ENCODE data around the gene AKR1A1. TPM values are rescaled to one million over a fixed set of nuclear protein-coding genes. Genes with fewer than 3 reads are reported as not detected.

The AKR1A1 gene
- total and polyA plus RNA-seq, 2 of the 8 experiments (the other 6 are each of a cell fraction or from before 2014, with no cell fraction given): 344 to 435 TPM

- WGBS, 2 experiments (ENCODE audit: extremely low coverage in 1 of 2, insufficient coverage in 1 of 2, insufficient read length in 1 of 2, insufficient replicate concordance in 2 of 2, low coverage in 1 of 2, low lambda C conversion rate in 2 of 2, missing lambda C conversion rate in 1 of 2): 74% methylated on average over 4 of the region's 4 CpGs; no CpG with 5 or more reads in 1 of the 2 experiments
- Histone ChIP-seq H2BK120ac (replicated peaks; ENCODE audit: low read depth, low read length) (no peak overlapping the region), H2AFZ (ENCODE audit: low read length) (0 out of 2 replicates have a peak overlapping the region, but pooled peaks have one; percentile 10), H2BK5ac (ENCODE audit: low read depth, low read length) (no peak overlapping the region), H3K79me1 (ENCODE audit: low read depth, low read length) (no peaks in the 10 kb centered on the region), H3K14ac (ENCODE audit: insufficient read length) (no peak overlapping the region), H2BK20ac (ENCODE audit: low read length) (no peak overlapping the region), H2AK5ac (ENCODE audit: low read depth, low read length) (no peak overlapping the region), H3K23ac (ENCODE audit: insufficient read length) (no peak overlapping the region), H3K4ac (replicated peaks; ENCODE audit: insufficient read length, low read depth, low read length) (no peak overlapping the region), H4K5ac (ENCODE audit: insufficient read length, low read depth, low read length) (no peak overlapping the region), H3K23me2 (ENCODE audit: low read depth, low read length) (no peaks in the 10 kb centered on the region), H3K9me3 (ENCODE audit: insufficient read depth in 2 of 2, low read depth in 1 of 2, low read length in 1 of 2) (no peaks in the 10 kb centered on the region), H3K18ac (ENCODE audit: extremely low read depth, low read length) (no peak overlapping the region), H3K27ac (ENCODE audit: low read depth, low read length) (no peak overlapping the region), H2BK15ac (ENCODE audit: low read length) (no peak overlapping the region), H3K9ac (replicated peaks in 1 of 4; ENCODE audit: extremely low read depth in 1 of 4, low read depth in 3 of 4, low read length in 3 of 4) (no peak overlapping the region; a peak in 1 of 7 replicates), H3K4me2 (ENCODE audit: insufficient read depth in 1 of 2, low read depth in 2 of 2, low read length in 2 of 2) (no peak overlapping the region), H3K36me3 (ENCODE audit: control insufficient read depth in 2 of 4, insufficient read depth in 4 of 4, low read length in 3 of 4) (no peaks in the 10 kb centered on the region), H3K27me3 (replicated peaks in 1 of 4; ENCODE audit: control insufficient read depth in 3 of 4, extremely low read depth in 1 of 4, insufficient read depth in 3 of 4, low read length in 3 of 4) (no peaks in the 10 kb centered on the region), H3K4me1 (replicated peaks in 1 of 4; ENCODE audit: control insufficient read depth in 3 of 4, insufficient read depth in 4 of 4, low read length in 3 of 4) (no peaks in the 10 kb centered on the region), H3K56ac (replicated peaks; ENCODE audit: insufficient read length, low read depth, low read length) (no peak overlapping the region), H4K91ac (replicated peaks; ENCODE audit: insufficient read length, low read length) (no peak overlapping the region), H4K20me1 (replicated peaks in 1 of 2; ENCODE audit: control insufficient read depth in 1 of 2, insufficient read depth in 2 of 2, low read length in 2 of 2) (no peaks in the 10 kb centered on the region), H2BK12ac (ENCODE audit: low read depth, low read length) (no peak overlapping the region), H4K8ac (ENCODE audit: extremely low read depth, insufficient read depth, low read length) (no peak overlapping the region), H3K4me3 (ENCODE audit: extremely low read depth in 1 of 4, insufficient read depth in 2 of 4, low read depth in 3 of 4, low read length in 4 of 4) (no peak overlapping the region), H3K79me2 (ENCODE audit: control insufficient read depth in 1 of 2, insufficient read depth in 2 of 2, low read length in 2 of 2) (no peaks in the 10 kb centered on the region)
- ChIA-PET POLR2A (ENCODE audit: partially characterized antibody) (interaction anchor here (1.0 to 35.7 kb wide), 8 partner anchors 8 to 49 kb away, joined by 3 to 741 read pairs (median 5); partner anchors contain the start of genes AKR1A1, NASP and PRDX1), CTCF (ENCODE audit: partially characterized antibody) (interaction anchor here (0.7 to 2.0 kb wide), 5 partner anchors 24 to 176 kb away, joined by 3 to 9 read pairs (median 4); no protein-coding TSS in a partner anchor)
- DNase-seq (ENCODE audit: low read depth in 1 of 2, low spot score in 2 of 2) (no peak), FAIRE-seq (no peak)
- TF ChIP-seq ASH2L (IDR thresholded peaks at IDR 0.05; ENCODE audit: low read length) (no peak), TAF7 (optimal IDR thresholded peaks at IDR 0.05; ENCODE audit: borderline replicate concordance, low read depth, low read length) (no peak), JUN (IDR thresholded peaks at IDR 0.05; ENCODE audit: low read depth, low read length) (no peak), CBX8 (IDR thresholded peaks at IDR 0.05; ENCODE audit: borderline replicate concordance, low read depth, low read length) (no peak), RNF2 (IDR thresholded peaks at IDR 0.05; ENCODE audit: borderline replicate concordance, low read depth, low read length, missing control alignments, poor library complexity, severe bottlenecking) (no peak), POLR2AphosphoS5 (IDR thresholded peaks at IDR 0.05; ENCODE audit: low read depth, low read length) (no peak), SP1 (IDR thresholded peaks at IDR 0.05; ENCODE audit: low read depth, low read length) (no peak)
Observed at GRCh38 chr1:45536886-45537285, 13.7 kb upstream of the AKR1A1 start.
